ENCODE data around the gene PACS2. TPM values are rescaled to one million over a fixed set of nuclear protein-coding genes. Genes with fewer than 3 reads are reported as not detected.

The PACS2 gene
- polyA plus RNA-seq, 1 of the 3 experiments (the other 2 are of a cell fraction), result 42.7 TPM

GRCh38 chr14:105442834-105443233 lies 128.3 kb downstream of the PACS2 start:
- Histone ChIP-seq H3K9me3 (no peaks in the 10 kb centered on the region), H3K27ac (ENCODE audit: low read depth in 2 of 2, low read length in 1 of 2) (no peak overlapping the region), H2AFZ (ENCODE audit: low read depth) (no peak overlapping the region), H3K9me2 (no peaks in the 10 kb centered on the region), H4K20me1 (ENCODE audit: insufficient read depth) (peaks cover 36% of the 10 kb centered on the region), H3K36me3 (replicated peaks in 1 of 2; ENCODE audit: control insufficient read depth in 1 of 2, insufficient read depth in 2 of 2, low read length in 1 of 2) (peaks cover 3 to 41% of the 10 kb centered on the region in 2 experiments), H3K4me2 (no peak overlapping the region), H3K79me2 (ENCODE audit: insufficient read depth) (peaks cover 57% of the 10 kb centered on the region), H3K4me3 (ENCODE audit: low read depth in 2 of 2, low read length in 1 of 2) (no peak overlapping the region), H3K4me1 (ENCODE audit: control insufficient read depth in 1 of 2, insufficient read depth in 2 of 2, low read depth in 1 of 2, low read length in 1 of 2) (peaks cover 0 to 4% of the 10 kb centered on the region in 2 experiments; a peak in 1 of 4 replicates), H3K27me3 (ENCODE audit: insufficient read depth) (no peaks in the 10 kb centered on the region), H3F3A (replicated peaks; ENCODE audit: insufficient read depth) (no peaks in the 10 kb centered on the region), H3K9ac (no peak overlapping the region)
- ChIA-PET POLR2A (interaction anchor here (1.1 kb wide), 1 partner anchor 29 kb away, joined by 3 read pairs; no protein-coding TSS in a partner anchor), CTCF (interaction anchor here (1.0 kb wide), 1 partner anchor 72 kb away, joined by 3 read pairs; no protein-coding TSS in a partner anchor)
- no peak for DNase-seq
- TF ChIP-seq TEAD4 (IDR thresholded peaks at IDR 0.05; ENCODE audit: borderline replicate concordance, insufficient read depth) (no peak), YY1 (IDR thresholded peaks at IDR 0.05; ENCODE audit: low read depth) (no peak), FOXM1 (IDR thresholded peaks at IDR 0.05; ENCODE audit: low read depth) (no peak), RFX5 (IDR thresholded peaks at IDR 0.05; ENCODE audit: low read length) (no peak), NFIC (IDR thresholded peaks at IDR 0.05; ENCODE audit: borderline replicate concordance) (no peak), MXI1 (IDR thresholded peaks at IDR 0.05; ENCODE audit: low read depth, low read length) (no peak), POLR2AphosphoS5 (IDR thresholded peaks at IDR 0.05; ENCODE audit: low read depth, low read length) (no peak), CHD2 (IDR thresholded peaks at IDR 0.05; ENCODE audit: low read length, partially characterized antibody) (no peak), USF2 (IDR thresholded peaks at IDR 0.05; ENCODE audit: borderline replicate concordance, low read depth, low read length) (no peak), ELF1 (IDR thresholded peaks at IDR 0.05) (no peak), TAF1 (IDR thresholded peaks at IDR 0.05; ENCODE audit: borderline replicate concordance, low read depth, low read length) (no peak), EZH2phosphoT487 (IDR thresholded peaks at IDR 0.05; ENCODE audit: borderline replicate concordance, low read depth) (no peak)
- TF ChIP-seq, protein P1, sequence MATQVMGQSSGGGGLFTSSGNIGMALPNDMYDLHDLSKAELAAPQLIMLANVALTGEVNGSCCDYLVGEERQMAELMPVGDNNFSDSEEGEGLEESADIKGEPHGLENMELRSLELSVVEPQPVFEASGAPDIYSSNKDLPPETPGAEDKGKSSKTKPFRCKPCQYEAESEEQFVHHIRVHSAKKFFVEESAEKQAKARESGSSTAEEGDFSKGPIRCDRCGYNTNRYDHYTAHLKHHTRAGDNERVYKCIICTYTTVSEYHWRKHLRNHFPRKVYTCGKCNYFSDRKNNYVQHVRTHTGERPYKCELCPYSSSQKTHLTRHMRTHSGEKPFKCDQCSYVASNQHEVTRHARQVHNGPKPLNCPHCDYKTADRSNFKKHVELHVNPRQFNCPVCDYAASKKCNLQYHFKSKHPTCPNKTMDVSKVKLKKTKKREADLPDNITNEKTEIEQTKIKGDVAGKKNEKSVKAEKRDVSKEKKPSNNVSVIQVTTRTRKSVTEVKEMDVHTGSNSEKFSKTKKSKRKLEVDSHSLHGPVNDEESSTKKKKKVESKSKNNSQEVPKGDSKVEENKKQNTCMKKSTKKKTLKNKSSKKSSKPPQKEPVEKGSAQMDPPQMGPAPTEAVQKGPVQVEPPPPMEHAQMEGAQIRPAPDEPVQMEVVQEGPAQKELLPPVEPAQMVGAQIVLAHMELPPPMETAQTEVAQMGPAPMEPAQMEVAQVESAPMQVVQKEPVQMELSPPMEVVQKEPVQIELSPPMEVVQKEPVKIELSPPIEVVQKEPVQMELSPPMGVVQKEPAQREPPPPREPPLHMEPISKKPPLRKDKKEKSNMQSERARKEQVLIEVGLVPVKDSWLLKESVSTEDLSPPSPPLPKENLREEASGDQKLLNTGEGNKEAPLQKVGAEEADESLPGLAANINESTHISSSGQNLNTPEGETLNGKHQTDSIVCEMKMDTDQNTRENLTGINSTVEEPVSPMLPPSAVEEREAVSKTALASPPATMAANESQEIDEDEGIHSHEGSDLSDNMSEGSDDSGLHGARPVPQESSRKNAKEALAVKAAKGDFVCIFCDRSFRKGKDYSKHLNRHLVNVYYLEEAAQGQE (IDR thresholded peaks at IDR 0.05; ENCODE audit: low read depth, low read length), result no peak
- TF ChIP-seq, protein P2, sequence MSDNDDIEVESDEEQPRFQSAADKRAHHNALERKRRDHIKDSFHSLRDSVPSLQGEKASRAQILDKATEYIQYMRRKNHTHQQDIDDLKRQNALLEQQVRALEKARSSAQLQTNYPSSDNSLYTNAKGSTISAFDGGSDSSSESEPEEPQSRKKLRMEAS (IDR thresholded peaks at IDR 0.05; ENCODE audit: low read depth), result no peak
- TF ChIP-seq, protein P3, sequence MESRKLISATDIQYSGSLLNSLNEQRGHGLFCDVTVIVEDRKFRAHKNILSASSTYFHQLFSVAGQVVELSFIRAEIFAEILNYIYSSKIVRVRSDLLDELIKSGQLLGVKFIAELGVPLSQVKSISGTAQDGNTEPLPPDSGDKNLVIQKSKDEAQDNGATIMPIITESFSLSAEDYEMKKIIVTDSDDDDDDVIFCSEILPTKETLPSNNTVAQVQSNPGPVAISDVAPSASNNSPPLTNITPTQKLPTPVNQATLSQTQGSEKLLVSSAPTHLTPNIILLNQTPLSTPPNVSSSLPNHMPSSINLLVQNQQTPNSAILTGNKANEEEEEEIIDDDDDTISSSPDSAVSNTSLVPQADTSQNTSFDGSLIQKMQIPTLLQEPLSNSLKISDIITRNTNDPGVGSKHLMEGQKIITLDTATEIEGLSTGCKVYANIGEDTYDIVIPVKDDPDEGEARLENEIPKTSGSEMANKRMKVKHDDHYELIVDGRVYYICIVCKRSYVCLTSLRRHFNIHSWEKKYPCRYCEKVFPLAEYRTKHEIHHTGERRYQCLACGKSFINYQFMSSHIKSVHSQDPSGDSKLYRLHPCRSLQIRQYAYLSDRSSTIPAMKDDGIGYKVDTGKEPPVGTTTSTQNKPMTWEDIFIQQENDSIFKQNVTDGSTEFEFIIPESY (IDR thresholded peaks at IDR 0.05; ENCODE audit: borderline replicate concordance, low read depth), result no peak
- TF ChIP-seq, protein P4, sequence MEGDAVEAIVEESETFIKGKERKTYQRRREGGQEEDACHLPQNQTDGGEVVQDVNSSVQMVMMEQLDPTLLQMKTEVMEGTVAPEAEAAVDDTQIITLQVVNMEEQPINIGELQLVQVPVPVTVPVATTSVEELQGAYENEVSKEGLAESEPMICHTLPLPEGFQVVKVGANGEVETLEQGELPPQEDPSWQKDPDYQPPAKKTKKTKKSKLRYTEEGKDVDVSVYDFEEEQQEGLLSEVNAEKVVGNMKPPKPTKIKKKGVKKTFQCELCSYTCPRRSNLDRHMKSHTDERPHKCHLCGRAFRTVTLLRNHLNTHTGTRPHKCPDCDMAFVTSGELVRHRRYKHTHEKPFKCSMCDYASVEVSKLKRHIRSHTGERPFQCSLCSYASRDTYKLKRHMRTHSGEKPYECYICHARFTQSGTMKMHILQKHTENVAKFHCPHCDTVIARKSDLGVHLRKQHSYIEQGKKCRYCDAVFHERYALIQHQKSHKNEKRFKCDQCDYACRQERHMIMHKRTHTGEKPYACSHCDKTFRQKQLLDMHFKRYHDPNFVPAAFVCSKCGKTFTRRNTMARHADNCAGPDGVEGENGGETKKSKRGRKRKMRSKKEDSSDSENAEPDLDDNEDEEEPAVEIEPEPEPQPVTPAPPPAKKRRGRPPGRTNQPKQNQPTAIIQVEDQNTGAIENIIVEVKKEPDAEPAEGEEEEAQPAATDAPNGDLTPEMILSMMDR (IDR thresholded peaks at IDR 0.05), result no peak
- 100% methylated on average over 5 of the region's 12 CpGs for WGBS (ENCODE audit: low lambda C conversion rate)

All from SK-N-SH (cell line).